ENCODE data around the gene C1orf74. TPM values are rescaled to one million over a fixed set of nuclear protein-coding genes. Genes with fewer than 3 reads are reported as not detected.

The C1orf74 gene
- total RNA-seq, 1 experiment from 2014 or later, result 4.6 TPM

DNA sequence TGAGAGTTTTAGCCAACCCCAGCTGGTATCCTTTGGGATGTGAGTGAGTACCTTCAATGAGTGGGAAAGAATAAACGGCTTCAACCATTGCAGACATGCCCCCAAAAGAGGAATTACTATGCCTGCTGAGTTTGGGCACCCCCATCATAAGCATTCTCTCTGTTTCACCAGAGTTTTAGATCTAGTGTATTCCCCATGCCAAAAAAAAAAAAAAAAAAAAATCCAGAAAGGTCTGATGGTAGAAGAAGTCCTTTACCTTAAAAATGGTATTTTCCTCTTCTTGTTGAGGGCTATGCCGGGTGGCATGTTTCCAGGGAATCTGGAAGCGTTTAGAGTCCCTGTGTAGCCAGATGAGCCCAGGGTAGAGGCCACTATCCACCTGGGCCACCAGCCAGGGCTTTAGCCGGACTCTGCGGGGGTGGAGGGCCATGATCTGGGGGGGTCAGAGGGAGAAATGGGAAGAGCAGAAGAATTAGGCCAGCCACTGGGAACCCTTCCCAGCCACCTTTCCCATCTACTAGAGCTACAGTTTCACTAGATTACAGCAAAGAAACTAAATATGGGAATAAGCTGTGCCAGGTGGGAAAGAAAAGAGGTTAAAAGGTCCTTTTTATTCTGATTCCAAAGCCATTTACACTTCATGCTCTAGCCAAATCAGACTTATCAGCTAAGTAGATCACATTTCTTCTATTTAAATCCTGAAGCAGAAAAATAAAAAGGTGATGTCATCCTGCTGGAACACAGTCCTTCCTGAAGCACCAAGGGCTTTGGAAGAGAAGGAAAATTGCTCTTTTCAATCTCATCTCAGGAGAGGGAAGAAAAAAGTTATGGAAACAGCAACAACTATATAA lies 16.9 kb upstream of the C1orf74 start:
- DNase-seq (ENCODE audit: low spot score) (no peak), ATAC-seq (no peak)
- CTCF ChIA-PET, result no interaction called here

DNA sequence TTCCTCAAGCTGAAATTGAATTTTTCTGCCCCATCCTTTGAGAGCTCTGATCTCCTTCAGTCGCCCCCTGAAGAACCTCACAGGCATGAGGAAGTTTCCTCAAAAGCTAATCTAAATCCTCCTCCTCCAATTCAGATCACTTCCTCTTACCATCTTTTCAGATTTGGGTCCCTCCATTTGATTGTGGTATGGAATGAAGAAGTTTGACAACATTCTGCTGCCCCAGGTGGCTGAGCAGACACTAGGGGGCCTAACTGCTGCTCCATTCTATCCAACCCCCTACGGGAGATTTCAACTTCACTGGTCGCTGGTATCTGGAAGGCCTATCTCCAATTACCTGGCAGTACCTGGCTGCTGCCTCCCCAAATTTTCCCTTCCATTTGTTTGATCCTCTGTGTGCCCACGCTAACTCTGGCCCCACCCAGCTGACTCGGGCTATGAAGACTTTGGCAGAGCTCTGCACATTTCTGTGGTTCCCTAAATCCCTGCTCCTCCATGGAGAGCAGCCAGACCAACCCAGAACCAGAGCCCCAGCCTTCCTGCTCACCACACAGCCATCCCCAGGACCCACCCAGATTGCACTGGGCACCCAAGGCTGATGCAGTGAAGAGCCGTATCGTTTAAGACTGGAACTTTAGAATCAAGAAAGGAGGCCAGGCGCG lies 13.8 kb upstream of the C1orf74 start:
- no peak overlapping the region for H3K27ac Mint-ChIP-seq
- POLR2A ChIA-PET, result no interaction called here
- CTCF ChIA-PET, result interaction anchor here (0.7 to 0.9 kb wide), 3 partner anchors 13 to 25 kb away, joined by 3 to 4 read pairs (median 3); partner anchors contain the start of gene C1orf74
- no peaks in the 10 kb centered on the region; the same call in 1 of the 2 replicates for H3K27me3 Mint-ChIP-seq (ENCODE audit: low read depth)
- no peaks in the 10 kb centered on the region for H3K4me1 Mint-ChIP-seq
- H3K4me3 Mint-ChIP-seq, result no peak overlapping the region
- ATAC-seq, result peak; percentile 92
- no peak for DNase-seq (ENCODE audit: low spot score)
- H3K9me3 Mint-ChIP-seq, result 0 out of 2 replicates have a peak, but pooled peaks cover 7% of the 10 kb centered on the region
- H3K36me3 Mint-ChIP-seq, result peaks cover 20% of the 10 kb centered on the region
- TF ChIP-seq, protein P1, sequence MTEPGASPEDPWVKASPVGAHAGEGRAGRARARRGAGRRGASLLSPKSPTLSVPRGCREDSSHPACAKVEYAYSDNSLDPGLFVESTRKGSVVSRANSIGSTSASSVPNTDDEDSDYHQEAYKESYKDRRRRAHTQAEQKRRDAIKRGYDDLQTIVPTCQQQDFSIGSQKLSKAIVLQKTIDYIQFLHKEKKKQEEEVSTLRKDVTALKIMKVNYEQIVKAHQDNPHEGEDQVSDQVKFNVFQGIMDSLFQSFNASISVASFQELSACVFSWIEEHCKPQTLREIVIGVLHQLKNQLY (CRISPR knock-in tag; IDR thresholded peaks at IDR 0.05), result no peak
- TF ChIP-seq IRF2 (CRISPR knock-in tag; IDR thresholded peaks at IDR 0.05; ENCODE audit: borderline replicate concordance, low read depth) (no peak), ZNF396 (CRISPR knock-in tag; IDR thresholded peaks at IDR 0.05; ENCODE audit: borderline replicate concordance) (no peak), NFE2L1 (CRISPR knock-in tag; IDR thresholded peaks at IDR 0.05) (no peak), ZNF263 (CRISPR knock-in tag; IDR thresholded peaks at IDR 0.05; ENCODE audit: low read depth) (no peak), GRHL2 (CRISPR knock-in tag; IDR thresholded peaks at IDR 0.05; ENCODE audit: insufficient replicate concordance, severe bottlenecking) (no peak)
- TF ChIP-seq, protein P2, sequence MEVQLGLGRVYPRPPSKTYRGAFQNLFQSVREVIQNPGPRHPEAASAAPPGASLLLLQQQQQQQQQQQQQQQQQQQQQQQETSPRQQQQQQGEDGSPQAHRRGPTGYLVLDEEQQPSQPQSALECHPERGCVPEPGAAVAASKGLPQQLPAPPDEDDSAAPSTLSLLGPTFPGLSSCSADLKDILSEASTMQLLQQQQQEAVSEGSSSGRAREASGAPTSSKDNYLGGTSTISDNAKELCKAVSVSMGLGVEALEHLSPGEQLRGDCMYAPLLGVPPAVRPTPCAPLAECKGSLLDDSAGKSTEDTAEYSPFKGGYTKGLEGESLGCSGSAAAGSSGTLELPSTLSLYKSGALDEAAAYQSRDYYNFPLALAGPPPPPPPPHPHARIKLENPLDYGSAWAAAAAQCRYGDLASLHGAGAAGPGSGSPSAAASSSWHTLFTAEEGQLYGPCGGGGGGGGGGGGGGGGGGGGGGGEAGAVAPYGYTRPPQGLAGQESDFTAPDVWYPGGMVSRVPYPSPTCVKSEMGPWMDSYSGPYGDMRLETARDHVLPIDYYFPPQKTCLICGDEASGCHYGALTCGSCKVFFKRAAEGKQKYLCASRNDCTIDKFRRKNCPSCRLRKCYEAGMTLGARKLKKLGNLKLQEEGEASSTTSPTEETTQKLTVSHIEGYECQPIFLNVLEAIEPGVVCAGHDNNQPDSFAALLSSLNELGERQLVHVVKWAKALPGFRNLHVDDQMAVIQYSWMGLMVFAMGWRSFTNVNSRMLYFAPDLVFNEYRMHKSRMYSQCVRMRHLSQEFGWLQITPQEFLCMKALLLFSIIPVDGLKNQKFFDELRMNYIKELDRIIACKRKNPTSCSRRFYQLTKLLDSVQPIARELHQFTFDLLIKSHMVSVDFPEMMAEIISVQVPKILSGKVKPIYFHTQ (CRISPR knock-in tag; IDR thresholded peaks at IDR 0.05), result no peak
- TF ChIP-seq, protein P3, sequence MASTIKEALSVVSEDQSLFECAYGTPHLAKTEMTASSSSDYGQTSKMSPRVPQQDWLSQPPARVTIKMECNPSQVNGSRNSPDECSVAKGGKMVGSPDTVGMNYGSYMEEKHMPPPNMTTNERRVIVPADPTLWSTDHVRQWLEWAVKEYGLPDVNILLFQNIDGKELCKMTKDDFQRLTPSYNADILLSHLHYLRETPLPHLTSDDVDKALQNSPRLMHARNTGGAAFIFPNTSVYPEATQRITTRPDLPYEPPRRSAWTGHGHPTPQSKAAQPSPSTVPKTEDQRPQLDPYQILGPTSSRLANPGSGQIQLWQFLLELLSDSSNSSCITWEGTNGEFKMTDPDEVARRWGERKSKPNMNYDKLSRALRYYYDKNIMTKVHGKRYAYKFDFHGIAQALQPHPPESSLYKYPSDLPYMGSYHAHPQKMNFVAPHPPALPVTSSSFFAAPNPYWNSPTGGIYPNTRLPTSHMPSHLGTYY (CRISPR knock-in tag; IDR thresholded peaks at IDR 0.05), result no peak
- TF ChIP-seq, protein P4, sequence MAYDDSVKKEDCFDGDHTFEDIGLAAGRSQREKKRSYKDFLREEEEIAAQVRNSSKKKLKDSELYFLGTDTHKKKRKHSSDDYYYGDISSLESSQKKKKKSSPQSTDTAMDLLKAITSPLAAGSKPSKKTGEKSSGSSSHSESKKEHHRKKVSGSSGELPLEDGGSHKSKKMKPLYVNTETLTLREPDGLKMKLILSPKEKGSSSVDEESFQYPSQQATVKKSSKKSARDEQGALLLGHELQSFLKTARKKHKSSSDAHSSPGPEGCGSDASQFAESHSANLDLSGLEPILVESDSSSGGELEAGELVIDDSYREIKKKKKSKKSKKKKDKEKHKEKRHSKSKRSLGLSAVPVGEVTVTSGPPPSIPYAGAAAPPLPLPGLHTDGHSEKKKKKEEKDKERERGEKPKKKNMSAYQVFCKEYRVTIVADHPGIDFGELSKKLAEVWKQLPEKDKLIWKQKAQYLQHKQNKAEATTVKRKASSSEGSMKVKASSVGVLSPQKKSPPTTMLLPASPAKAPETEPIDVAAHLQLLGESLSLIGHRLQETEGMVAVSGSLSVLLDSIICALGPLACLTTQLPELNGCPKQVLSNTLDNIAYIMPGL (CRISPR knock-in tag; IDR thresholded peaks at IDR 0.05), result no peak

More for the DNA sequence above, 16.9 kb upstream of the C1orf74 start:
- POLR2A ChIA-PET, result no interaction called here
- no peak overlapping the region for H3K4me3 Mint-ChIP-seq
- H3K4me1 Mint-ChIP-seq, result peaks cover 8% of the 10 kb centered on the region
- no peak overlapping the region for H3K27ac Mint-ChIP-seq
- H3K36me3 Mint-ChIP-seq, result no peaks in the 10 kb centered on the region
- no peaks in the 10 kb centered on the region; the same call in 1 of the 2 replicates for H3K27me3 Mint-ChIP-seq (ENCODE audit: low read depth)
- no peaks in the 10 kb centered on the region for H3K9me3 Mint-ChIP-seq
- TF ChIP-seq IRF2 (CRISPR knock-in tag; IDR thresholded peaks at IDR 0.05; ENCODE audit: borderline replicate concordance, low read depth), result no peak
- TF ChIP-seq, protein P5, sequence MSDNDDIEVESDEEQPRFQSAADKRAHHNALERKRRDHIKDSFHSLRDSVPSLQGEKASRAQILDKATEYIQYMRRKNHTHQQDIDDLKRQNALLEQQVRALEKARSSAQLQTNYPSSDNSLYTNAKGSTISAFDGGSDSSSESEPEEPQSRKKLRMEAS (CRISPR knock-in tag; IDR thresholded peaks at IDR 0.05), result no peak
- no peak for TF ChIP-seq EMX1 (CRISPR knock-in tag; IDR thresholded peaks at IDR 0.05)
- no peak for TF ChIP-seq NR3C1 (CRISPR knock-in tag; conservative IDR thresholded peaks at IDR 0.05; ENCODE audit: low read depth)
- TF ChIP-seq SMAD3 (CRISPR knock-in tag; IDR thresholded peaks at IDR 0.05; ENCODE audit: borderline replicate concordance), result no peak
- TF ChIP-seq NFATC4 (CRISPR knock-in tag; IDR thresholded peaks at IDR 0.05), result no peak
- TF ChIP-seq, protein P2 (CRISPR knock-in tag; IDR thresholded peaks at IDR 0.05), result no peak
- TF ChIP-seq JAZF1 (CRISPR knock-in tag; IDR thresholded peaks at IDR 0.05), result no peak
- no peak for TF ChIP-seq ZNF423 (CRISPR knock-in tag; IDR thresholded peaks at IDR 0.05)
- TF ChIP-seq, protein P1 (CRISPR knock-in tag; IDR thresholded peaks at IDR 0.05), result no peak
- no peak for TF ChIP-seq GRHL2 (CRISPR knock-in tag; IDR thresholded peaks at IDR 0.05; ENCODE audit: insufficient replicate concordance, severe bottlenecking)
- TF ChIP-seq, protein P6, sequence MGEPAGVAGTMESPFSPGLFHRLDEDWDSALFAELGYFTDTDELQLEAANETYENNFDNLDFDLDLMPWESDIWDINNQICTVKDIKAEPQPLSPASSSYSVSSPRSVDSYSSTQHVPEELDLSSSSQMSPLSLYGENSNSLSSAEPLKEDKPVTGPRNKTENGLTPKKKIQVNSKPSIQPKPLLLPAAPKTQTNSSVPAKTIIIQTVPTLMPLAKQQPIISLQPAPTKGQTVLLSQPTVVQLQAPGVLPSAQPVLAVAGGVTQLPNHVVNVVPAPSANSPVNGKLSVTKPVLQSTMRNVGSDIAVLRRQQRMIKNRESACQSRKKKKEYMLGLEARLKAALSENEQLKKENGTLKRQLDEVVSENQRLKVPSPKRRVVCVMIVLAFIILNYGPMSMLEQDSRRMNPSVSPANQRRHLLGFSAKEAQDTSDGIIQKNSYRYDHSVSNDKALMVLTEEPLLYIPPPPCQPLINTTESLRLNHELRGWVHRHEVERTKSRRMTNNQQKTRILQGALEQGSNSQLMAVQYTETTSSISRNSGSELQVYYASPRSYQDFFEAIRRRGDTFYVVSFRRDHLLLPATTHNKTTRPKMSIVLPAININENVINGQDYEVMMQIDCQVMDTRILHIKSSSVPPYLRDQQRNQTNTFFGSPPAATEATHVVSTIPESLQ (CRISPR knock-in tag; IDR thresholded peaks at IDR 0.05), result no peak
- no peak for TF ChIP-seq ZNF671 (CRISPR knock-in tag; IDR thresholded peaks at IDR 0.05)
- TF ChIP-seq FOXP1 (CRISPR knock-in tag; IDR thresholded peaks at IDR 0.05; ENCODE audit: borderline replicate concordance), result no peak
- TF ChIP-seq SMAD4 (CRISPR knock-in tag; IDR thresholded peaks at IDR 0.05), result no peak
- no peak for TF ChIP-seq RORB (CRISPR knock-in tag; IDR thresholded peaks at IDR 0.05)

All from WTC11 (cell line).